BLaER1 (cell line): ENCODE results near the gene DCAF8L2.
"Not testable (repeated sequence)": the region's sequence is repeated elsewhere in the genome, so short reads cannot be mapped to it uniquely, and the experiment has no call there.

Experiments
- H3K27ac ChIP-seq: shearing (Covaris generic); formaldehyde crosslinking; 2 replicates; pipeline ENCODE4 v1.8.1; 2022
- H3K27me3 ChIP-seq: shearing (Covaris generic); formaldehyde crosslinking; 2 replicates; pipeline ENCODE4 v1.8.1; 2022
- H3K36me3 ChIP-seq: shearing (Covaris generic); formaldehyde crosslinking; 2 replicates; pipeline ENCODE4 v1.8.1; 2022
- H3K4me1 ChIP-seq: shearing (Covaris generic); formaldehyde crosslinking; 2 replicates; pipeline ENCODE4 v1.8.1; 2022
- H3K4me2 ChIP-seq: shearing (Covaris generic); formaldehyde crosslinking; 2 replicates; pipeline ENCODE4 v1.8.1; 2022
- H3K4me3 ChIP-seq: shearing (Covaris generic); formaldehyde crosslinking; 2 replicates; pipeline ENCODE4 v1.8.1; 2022
- H3K9ac ChIP-seq: shearing (Covaris generic); formaldehyde crosslinking; 2 replicates; pipeline ENCODE4 v1.8.1; 2022
- H3K9me3 ChIP-seq: shearing (Covaris generic); formaldehyde crosslinking; 2 replicates; pipeline ENCODE4 v1.8.1; 2022
- H4K20me1 ChIP-seq: shearing (Covaris generic); formaldehyde crosslinking; 2 replicates; pipeline ENCODE4 v1.8.1; 2022
- Cebpa-rat ChIP-seq: shearing (Covaris generic); IDR thresholded peaks from 2 replicates; pipeline ENCODE4 v1.8.1; 2022

Gene DCAF8L2

GRCh38 chrX:27671234-27671633 is 81.1 kb downstream of the DCAF8L2 start:
- Histone ChIP-seq H3K9me3 (no peaks in the 10 kb centered on the region), H4K20me1 (no peaks in the 10 kb centered on the region), H3K27me3 (peaks cover 33% of the 10 kb centered on the region), H3K27ac (no peak overlapping the region), H3K4me1 (no peaks in the 10 kb centered on the region), H3K4me3 (no peak overlapping the region), H3K36me3 (no peaks in the 10 kb centered on the region), H3K9ac (no peak overlapping the region), H3K4me2 (no peak overlapping the region)
- no peak for TF ChIP-seq Cebpa-rat

- Histone ChIP-seq H3K4me3 (no peak overlapping the region), H3K36me3 (no peaks in the 10 kb centered on the region), H3K4me1 (no peaks in the 10 kb centered on the region), H3K27me3 (peaks cover 57% of the 10 kb centered on the region), H3K4me2 (no peak overlapping the region), H4K20me1 (no peaks in the 10 kb centered on the region), H3K9me3 (no peaks in the 10 kb centered on the region), H3K27ac (no peak overlapping the region), H3K9ac (no peak overlapping the region)
- TF ChIP-seq Cebpa-rat = no peak
Observed at GRCh38 chrX:27674491-27674890, 84.3 kb downstream of the DCAF8L2 start.

- Histone ChIP-seq H3K4me1 (no peaks in the 10 kb centered on the region), H3K4me2 (no peak overlapping the region), H3K27ac (no peak overlapping the region), H3K9ac (no peak overlapping the region), H3K36me3 (no peaks in the 10 kb centered on the region), H4K20me1 (no peaks in the 10 kb centered on the region), H3K9me3 (no peaks in the 10 kb centered on the region), H3K4me3 (no peak overlapping the region), H3K27me3 (peaks cover 67% of the 10 kb centered on the region)
- no peak for TF ChIP-seq Cebpa-rat
Observed at GRCh38 chrX:27675493-27675892, 85.3 kb downstream of the DCAF8L2 start.

- no peak overlapping the region for H3K9ac ChIP-seq
- no peak overlapping the region for H3K27ac ChIP-seq
- no peak for TF ChIP-seq Cebpa-rat
- no peak overlapping the region for H3K4me3 ChIP-seq
- no peaks in the 10 kb centered on the region for H4K20me1 ChIP-seq
- no peaks in the 10 kb centered on the region for H3K9me3 ChIP-seq
- H3K4me2 ChIP-seq = no peak overlapping the region
- H3K27me3 ChIP-seq = peaks cover 87% of the 10 kb centered on the region
- H3K4me1 ChIP-seq = no peaks in the 10 kb centered on the region
- no peaks in the 10 kb centered on the region for H3K36me3 ChIP-seq
Observed at GRCh38 chrX:27679281-27679680, 89.1 kb downstream of the DCAF8L2 start.

GRCh38 chrX:27680726-27681125 is 90.6 kb downstream of the DCAF8L2 start:
- no peaks in the 10 kb centered on the region for H3K4me1 ChIP-seq
- no peaks in the 10 kb centered on the region for H4K20me1 ChIP-seq
- no peaks in the 10 kb centered on the region for H3K36me3 ChIP-seq
- TF ChIP-seq Cebpa-rat = no peak
- peaks cover 87% of the 10 kb centered on the region for H3K27me3 ChIP-seq
- no peak overlapping the region for H3K4me3 ChIP-seq
- H3K27ac ChIP-seq = no peak overlapping the region
- no peak overlapping the region for H3K4me2 ChIP-seq
- H3K9ac ChIP-seq = no peak overlapping the region
- no peaks in the 10 kb centered on the region for H3K9me3 ChIP-seq

- not testable (repeated sequence) for H4K20me1 ChIP-seq, H3K4me3 ChIP-seq, H3K9ac ChIP-seq, H3K9me3 ChIP-seq, H3K27ac ChIP-seq, H3K36me3 ChIP-seq, H3K4me2 ChIP-seq, H3K4me1 ChIP-seq
- H3K27me3 ChIP-seq = peaks cover 78% of the 10 kb centered on the region
Observed at GRCh38 chrX:27683566-27684208, 93.5 kb downstream of the DCAF8L2 start.

GRCh38 chrX:27694667-27695066 is 104.5 kb downstream of the DCAF8L2 start:
- Histone ChIP-seq H3K4me3 (no peak overlapping the region), H4K20me1 (no peaks in the 10 kb centered on the region; the same call in 1 of the 2 replicates), H3K9me3 (no peaks in the 10 kb centered on the region), H3K4me1 (no peaks in the 10 kb centered on the region), H3K27me3 (peaks cover 69% of the 10 kb centered on the region), H3K36me3 (no peaks in the 10 kb centered on the region), H3K27ac (no peak overlapping the region), H3K9ac (no peak overlapping the region), H3K4me2 (no peak overlapping the region)
- no peak for TF ChIP-seq Cebpa-rat

- no peaks in the 10 kb centered on the region for H3K36me3 ChIP-seq
- no peaks in the 10 kb centered on the region for H3K4me1 ChIP-seq
- no peaks in the 10 kb centered on the region for H4K20me1 ChIP-seq
- H3K4me3 ChIP-seq = no peak overlapping the region
- no peak overlapping the region for H3K4me2 ChIP-seq
- peaks cover 5% of the 10 kb centered on the region; the same call in 1 of the 2 replicates for H3K9me3 ChIP-seq
- peaks cover 48% of the 10 kb centered on the region for H3K27me3 ChIP-seq
- no peak for TF ChIP-seq Cebpa-rat
- no peak overlapping the region for H3K27ac ChIP-seq
- no peak overlapping the region for H3K9ac ChIP-seq
Observed at GRCh38 chrX:27706526-27706925, 116.4 kb downstream of the DCAF8L2 start.

- Histone ChIP-seq H3K4me1 (no peaks in the 10 kb centered on the region), H3K27ac (no peak overlapping the region), H4K20me1 (no peaks in the 10 kb centered on the region), H3K36me3 (no peaks in the 10 kb centered on the region), H3K4me2 (no peak overlapping the region), H3K4me3 (no peak overlapping the region), H3K9me3 (peaks cover 8% of the 10 kb centered on the region; the same call in 1 of the 2 replicates), H3K27me3 (peaks cover 57% of the 10 kb centered on the region), H3K9ac (no peak overlapping the region)
- no peak for TF ChIP-seq Cebpa-rat
Observed at GRCh38 chrX:27715610-27716009, 125.5 kb downstream of the DCAF8L2 start.

- H3K4me2 ChIP-seq = no peak overlapping the region
Observed at GRCh38 chrX:27728291-27728690, 138.1 kb downstream of the DCAF8L2 start.

GRCh38 chrX:27731962-27732361 is 141.8 kb downstream of the DCAF8L2 start:
- no peaks in the 10 kb centered on the region for H3K9me3 ChIP-seq
- no peak overlapping the region for H3K27ac ChIP-seq
- no peak for TF ChIP-seq Cebpa-rat
- H3K4me1 ChIP-seq = no peaks in the 10 kb centered on the region
- H3K9ac ChIP-seq = no peak overlapping the region
- no peaks in the 10 kb centered on the region; the same call in 1 of the 2 replicates for H4K20me1 ChIP-seq
- no peaks in the 10 kb centered on the region for H3K36me3 ChIP-seq
- H3K4me3 ChIP-seq = no peak overlapping the region
- H3K4me2 ChIP-seq = no peak overlapping the region
- peaks cover 83% of the 10 kb centered on the region for H3K27me3 ChIP-seq

More at GRCh38 chrX:27728291-27728690, 138.1 kb downstream of the DCAF8L2 start:
- peaks cover 72% of the 10 kb centered on the region for H3K27me3 ChIP-seq
- no peaks in the 10 kb centered on the region for H3K9me3 ChIP-seq
- no peaks in the 10 kb centered on the region; the same call in 1 of the 2 replicates for H4K20me1 ChIP-seq
- no peaks in the 10 kb centered on the region for H3K4me1 ChIP-seq
- TF ChIP-seq Cebpa-rat = no peak
- H3K27ac ChIP-seq = no peak overlapping the region
- H3K36me3 ChIP-seq = no peaks in the 10 kb centered on the region
- no peak overlapping the region for H3K9ac ChIP-seq
- H3K4me3 ChIP-seq = no peak overlapping the region
